Prostate gland (tissue), 2 donors: ENCODE data around the gene COPG2.

Source experiments
- CTCF ChIP-seq, 4 experiments: fragments of 200-600 bp in 2 of 4; fragments of 450-650 bp in 2 of 4; sonication (generic) in 2 of 4; IDR thresholded peaks; 1 replicate in 3 of 4; 2 replicates in 1 of 4; pipeline ENCODE4 v1.5.1; 2016 to 2019; ENCODE audit warnings: antibody characterized with exemption in 4 of 4, mild to moderate bottlenecking in 2 of 4, moderate library complexity in 2 of 4
- POLR2A ChIP-seq: fragments of 450-650 bp; IDR thresholded peaks from one replicate; pipeline ENCODE4 v1.6.1; 2016; ENCODE audit warnings: antibody characterized with exemption, mild to moderate bottlenecking
- POLR2AphosphoS5 ChIP-seq: sonication (generic); formaldehyde crosslinking; IDR thresholded peaks from one replicate; pipeline ENCODE4 v1.6.1; 2017; ENCODE audit warnings: antibody characterized with exemption

- no peak for TF ChIP-seq CTCF (IDR thresholded peaks at IDR 0.05)
- TF ChIP-seq POLR2A = no peak
- TF ChIP-seq POLR2AphosphoS5 = no peak
Observed at GRCh38 chr7:130667593-130668257, 823 bp downstream of the COPG2 start.
